HTR-8/SVneo (cell line): ENCODE results near the gene SERINC2.
"Not testable (repeated sequence)": the region's sequence is repeated elsewhere in the genome, so short reads cannot be mapped to it uniquely, and the experiment has no call there.

Source experiments
- DNase-seq: peaks from one replicate; pipeline ENCODE4 v3.0.0; 2011; ENCODE audit warnings: low spot score, mixed read lengths; ENCODE audit not compliant: insufficient read length
- FAIRE-seq: peaks from 2 replicates; lab custom pipeline; 2011; peaks lifted over from hg19 to GRCh38; lab: Jason Lieb, UNC

The SERINC2 gene

GRCh38 chr1:31382379-31382989 lies 30.5 kb upstream of the SERINC2 start:
- DNase-seq (no peak), FAIRE-seq (no peak)

- DNase-seq = no peak
- no peak for FAIRE-seq
Observed at GRCh38 chr1:31383967-31384366, 29.0 kb upstream of the SERINC2 start.

- DNase-seq, FAIRE-seq: not testable (repeated sequence)
Observed at GRCh38 chr1:31386576-31387243, 26.3 kb upstream of the SERINC2 start.

- no peak for DNase-seq
- no peak for FAIRE-seq
Observed at GRCh38 chr1:31387612-31388011, 25.4 kb upstream of the SERINC2 start.

GRCh38 chr1:31389616-31390015 lies 23.4 kb upstream of the SERINC2 start:
- FAIRE-seq = no peak
- no peak for DNase-seq

GRCh38 chr1:31390071-31390470 lies 22.9 kb upstream of the SERINC2 start:
- FAIRE-seq (no peak), DNase-seq (no peak)

- DNase-seq (no peak), FAIRE-seq (no peak)
Observed at GRCh38 chr1:31393463-31393862, 19.6 kb upstream of the SERINC2 start.

- no peak for FAIRE-seq
Observed at GRCh38 chr1:31394584-31395193, 18.3 kb upstream of the SERINC2 start.

GRCh38 chr1:31396633-31397351 lies 16.2 kb upstream of the SERINC2 start:
- FAIRE-seq (no peak), DNase-seq (no peak)

More at GRCh38 chr1:31394584-31395193, 18.3 kb upstream of the SERINC2 start:
- DNase-seq = peak; percentile 83

GRCh38 chr1:31397360-31398095 lies 15.5 kb upstream of the SERINC2 start:
- no peak for DNase-seq
- FAIRE-seq = no peak

- FAIRE-seq = no peak
- no peak for DNase-seq
Observed at GRCh38 chr1:31398246-31398645, 14.8 kb upstream of the SERINC2 start.

- FAIRE-seq (no peak), DNase-seq (no peak)
Observed at GRCh38 chr1:31399976-31400375, 13.0 kb upstream of the SERINC2 start.

- no peak for DNase-seq
- FAIRE-seq = no peak
Observed at GRCh38 chr1:31400393-31400792, 12.6 kb upstream of the SERINC2 start.

- no peak for FAIRE-seq
Observed at GRCh38 chr1:31401241-31401640, 11.8 kb upstream of the SERINC2 start.

GRCh38 chr1:31405578-31406245 lies 7.3 kb upstream of the SERINC2 start:
- DNase-seq (no peak), FAIRE-seq (no peak)

More at GRCh38 chr1:31401241-31401640, 11.8 kb upstream of the SERINC2 start:
- DNase-seq = no peak

GRCh38 chr1:31407029-31407626 lies 5.9 kb upstream of the SERINC2 start:
- FAIRE-seq (no peak), DNase-seq (no peak)

- FAIRE-seq = no peak
- no peak for DNase-seq
Observed at GRCh38 chr1:31408788-31409318, 4.2 kb upstream of the SERINC2 start.

- no peak for DNase-seq
- no peak for FAIRE-seq
Observed at GRCh38 chr1:31409946-31410858, 2.8 kb upstream of the SERINC2 start.
